ENCODE results near the gene ULK2.

GRCh38 chr17:19726631-19727376 is 140.9 kb downstream of the ULK2 start:
- TF ChIP-seq GATA1 (IDR thresholded peaks at IDR 0.05; ENCODE audit: low read depth, low read length) (no peak), POLR2A (IDR thresholded peaks at IDR 0.05; ENCODE audit: low read length) (no peak)

All from erythroblast (primary cell).